Smooth muscle cell of the umbilical artery (primary cell): ENCODE results near the gene PNKP. TPM values are rescaled to one million over a fixed set of nuclear protein-coding genes. Genes with fewer than 3 reads are reported as not detected.

Source experiments
- total RNA-seq: library from RNA; depleted of rRNA; stranded (reverse); fragments of >200 nt; gene quantifications from 2 replicates; pipeline ENCODE4 v1.2.3, GENCODE V29; 2014

PNKP gene
- total RNA-seq: 40.2 and 40.4 TPM in 2 replicates

GRCh38 chr19:49866933-49867782 lies at the start of gene PNKP:
PNKP (minus strand) TSS chr19:49867576; CDS start chr19:49867204, 372 bp downstream.

DNA sequence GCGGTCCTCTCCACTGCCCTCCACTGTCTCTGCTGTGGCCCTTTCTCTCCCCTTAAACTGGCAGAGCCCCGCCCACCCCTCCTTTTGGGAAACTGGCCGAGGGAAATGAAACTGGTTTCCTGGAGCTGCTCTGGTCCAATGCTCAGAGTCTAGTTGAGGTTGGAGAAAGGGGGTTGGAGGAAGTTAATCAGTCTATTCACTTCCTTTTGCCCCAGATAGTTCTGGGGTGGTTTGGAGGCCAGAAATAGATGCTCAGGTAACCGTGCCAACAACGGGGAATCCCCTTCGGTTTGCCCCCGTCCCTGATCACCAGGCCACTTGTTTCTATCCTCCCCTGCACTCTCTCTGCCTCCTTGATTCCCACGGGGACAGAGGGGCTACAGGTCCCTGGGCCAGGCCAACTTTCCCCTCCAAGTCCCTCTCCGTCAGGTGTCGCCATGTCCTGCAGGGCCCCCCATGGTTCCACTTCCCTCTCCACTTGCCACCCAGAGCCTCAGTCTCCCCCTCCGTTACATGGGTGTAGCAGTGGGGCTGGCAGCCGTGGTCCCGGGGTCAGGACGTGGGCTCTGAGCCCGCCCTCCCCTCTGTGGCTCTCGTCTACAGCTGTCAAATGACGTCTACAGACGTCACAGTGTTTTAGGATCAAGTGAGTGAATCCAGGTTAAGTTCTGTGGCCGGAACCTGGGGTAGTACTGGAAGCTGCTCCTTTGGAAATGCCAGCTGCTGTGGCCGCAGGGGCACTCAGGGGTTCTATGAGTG lies 29.7 kb upstream of the PNKP start, which contains the start of gene IL4I1:
TSS of gene IL4I1 (minus strand) at position 25 of the 759 bp plus-strand sequence. CDS start 727 bp downstream, outside the sequence.

DNA sequence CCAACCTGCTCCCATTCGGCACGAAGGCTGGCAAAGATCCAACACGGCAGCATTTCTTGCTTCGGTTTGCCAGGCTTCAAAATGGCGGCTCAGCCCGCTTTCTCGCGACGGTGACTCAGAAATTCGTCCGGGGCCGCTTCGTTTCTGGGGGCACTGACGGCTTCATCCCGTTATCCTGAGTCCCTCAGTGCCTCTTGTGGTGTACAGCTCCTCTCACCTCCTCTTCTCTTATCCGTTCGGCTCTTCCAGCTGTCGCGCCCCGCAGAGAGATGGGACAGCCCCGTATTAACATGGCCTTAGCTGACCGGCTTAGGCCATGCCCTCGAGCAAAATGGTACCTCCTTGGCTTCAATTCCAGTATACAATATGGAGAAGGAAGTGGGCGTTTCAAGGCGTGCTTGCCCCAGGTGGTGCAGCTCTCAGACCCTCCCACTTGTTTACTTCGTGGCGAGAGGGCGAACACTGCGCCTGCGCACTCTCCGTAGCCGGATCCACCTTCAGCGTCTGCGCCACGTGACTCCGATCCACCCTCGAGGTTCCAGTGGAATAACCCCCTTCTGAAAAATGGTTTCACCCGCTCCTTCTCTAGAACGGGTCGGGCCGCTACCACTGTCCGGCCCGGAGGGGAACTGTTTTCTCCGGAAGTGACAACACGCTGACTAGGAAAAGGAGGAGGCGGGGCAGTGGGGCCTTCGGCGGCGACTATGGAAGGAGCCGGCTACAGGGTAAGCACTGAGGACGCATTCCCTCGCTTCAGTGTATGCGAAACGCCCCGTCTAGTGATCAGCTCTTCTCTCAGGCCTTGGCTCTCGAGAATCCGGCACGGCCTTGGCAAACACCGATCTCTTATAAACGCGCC lies 9.9 kb upstream of the PNKP start, which contains the start of the genes AKT1S1 and TBC1D17:
TSS of gene AKT1S1 (minus strand) at position 336 of the 859 bp plus-strand sequence. CDS start 4,060 bp downstream, outside the sequence.
TSS of gene TBC1D17 (plus strand) at position 683 of the 859 bp plus-strand sequence. CDS start at position 705, 22 bp downstream.

GRCh38 chr19:49850487-49851342 lies 16.7 kb downstream of the PNKP start, which contains the start of gene PTOV1:
PTOV1 (plus strand) TSS chr19:49851159.

GRCh38 chr19:49817964-49818648 lies 49.3 kb downstream of the PNKP start, which contains the start of gene MED25:
MED25 (plus strand) TSS chr19:49818289; CDS start chr19:49818342, 53 bp downstream.

DNA sequence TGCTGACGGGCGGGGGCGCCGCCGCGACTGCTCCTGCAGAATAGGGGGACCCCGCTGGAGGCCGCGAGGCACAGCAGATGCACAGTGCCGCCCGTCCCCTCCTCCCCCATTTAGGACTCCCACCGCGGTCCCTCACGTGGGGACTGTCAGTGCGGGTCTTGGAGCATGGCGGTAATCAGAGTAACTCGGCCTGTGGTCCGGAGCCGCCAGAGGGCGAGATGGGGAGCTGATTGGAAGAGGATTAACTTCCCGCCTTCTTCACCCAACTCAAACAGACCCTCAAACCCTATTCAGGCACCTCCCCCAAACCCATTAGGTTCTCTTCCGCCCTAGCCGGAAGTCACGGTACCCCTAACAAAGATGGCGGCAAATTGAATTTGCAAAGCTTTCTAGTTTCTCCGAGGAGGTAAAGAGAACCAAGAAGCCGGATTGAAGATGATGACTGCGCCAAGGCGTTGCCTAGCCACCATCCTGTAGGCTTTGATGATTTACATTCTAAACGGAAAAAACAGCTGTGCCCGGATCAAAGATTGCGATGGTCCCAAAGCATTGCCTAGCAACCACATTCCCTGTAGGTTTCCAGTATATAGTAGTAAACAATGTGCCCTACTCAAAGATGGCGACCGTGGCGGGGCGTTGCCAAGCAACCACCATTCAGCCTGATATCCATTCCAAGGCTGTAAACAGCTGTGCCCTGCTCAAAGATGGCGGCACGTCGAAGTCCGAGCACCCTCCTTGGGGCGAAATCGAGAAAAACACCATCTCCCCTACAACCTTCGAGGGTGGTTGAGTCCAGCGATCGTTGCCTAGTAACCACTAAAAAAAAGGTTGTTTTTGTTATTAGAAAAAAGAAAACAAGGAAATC lies 54.1 kb downstream of the PNKP start, which contains the start of gene FUZ:
TSS of gene FUZ (minus strand) at position 296 of the 865 bp plus-strand sequence. CDS start at position 110, 186 bp downstream.

Other genes starting within 250 kb of the PNKP start
- gene RRAS, start 227.4 kb downstream of the PNKP start, total RNA-seq: 45.1 and 75.3 TPM in 2 replicates
- gene SCAF1, start 225.4 kb downstream of the PNKP start, total RNA-seq: 18.4 and 40.9 TPM in 2 replicates
- gene IRF3, start 201.7 kb downstream of the PNKP start, total RNA-seq: 33.0 and 64.1 TPM in 2 replicates
- 1.5 and 2.4 TPM in 2 replicates for gene BCL2L12, start 201.6 kb downstream of the PNKP start, total RNA-seq
- gene PRMT1, start 190.3 kb downstream of the PNKP start, total RNA-seq: 303 and 388 TPM in 2 replicates
- 0.51 and 0.59 TPM in 2 replicates for gene ADM5, start 178.0 kb downstream of the PNKP start, total RNA-seq
- 18.4 and 18.7 TPM in 2 replicates for gene CPT1C, start 176.5 kb downstream of the PNKP start, total RNA-seq
- 0.28 TPM in 1 of 2 replicates, not detected in the other for gene TSKS, start 104.3 kb downstream of the PNKP start, total RNA-seq
- 63.0 and 125 TPM in 2 replicates for gene AP2A1, start 100.6 kb downstream of the PNKP start, total RNA-seq
- 10.4 and 16.1 TPM in 2 replicates for gene FUZ, start 54.3 kb downstream of the PNKP start, total RNA-seq
- 28.9 and 32.4 TPM in 2 replicates for gene MED25, start 49.3 kb downstream of the PNKP start, total RNA-seq
- 58.5 and 74.6 TPM in 2 replicates for gene PTOV1, start 16.4 kb downstream of the PNKP start, total RNA-seq
- 9.8 and 13.5 TPM in 2 replicates for gene AKT1S1, start 9.8 kb upstream of the PNKP start, total RNA-seq
- 10.1 and 16.1 TPM in 2 replicates for gene TBC1D17, start 10.1 kb upstream of the PNKP start, total RNA-seq
- 2.1 TPM in 2 replicates for gene IL4I1, start 29.3 kb upstream of the PNKP start, total RNA-seq
- gene ATF5, start 61.6 kb upstream of the PNKP start, total RNA-seq: 4.5 and 4.8 TPM in 2 replicates
- 19.6 and 36.5 TPM in 2 replicates for gene NUP62, start 61.9 kb upstream of the PNKP start, total RNA-seq
- gene SIGLEC11, start 93.6 kb upstream of the PNKP start, total RNA-seq: not detected in 2 replicates
- 21.4 and 22.9 TPM in 2 replicates for gene VRK3, start 157.8 kb upstream of the PNKP start, total RNA-seq
- 5.8 and 6.5 TPM in 2 replicates for gene ZNF473, start 158.4 kb upstream of the PNKP start, total RNA-seq